Esophagus squamous epithelium (tissue), 4 donors: ENCODE results near the gene FAM124A.

Experiments used
- POLR2A ChIP-seq, 4 donors: fragments of 450-650 bp; IDR thresholded peaks; one replicate each; pipeline ENCODE4 v1.6.1; 2017; ENCODE audit warnings: antibody characterized with exemption in 4 of 4, mild to moderate bottlenecking in 4 of 4, moderate library complexity in 3 of 4
- TF ChIP-seq, protein P1 (sequence below), 6 experiments: fragments of 450-650 bp in 4 of 6; fragments of 200-600 bp in 2 of 6; sonication (generic) in 2 of 6; IDR thresholded peaks; one replicate each; pipeline ENCODE4 v1.5.1; 2016 to 2019; ENCODE audit warnings: antibody characterized with exemption in 6 of 6, mild to moderate bottlenecking in 4 of 6, moderate library complexity in 4 of 6

DNA sequence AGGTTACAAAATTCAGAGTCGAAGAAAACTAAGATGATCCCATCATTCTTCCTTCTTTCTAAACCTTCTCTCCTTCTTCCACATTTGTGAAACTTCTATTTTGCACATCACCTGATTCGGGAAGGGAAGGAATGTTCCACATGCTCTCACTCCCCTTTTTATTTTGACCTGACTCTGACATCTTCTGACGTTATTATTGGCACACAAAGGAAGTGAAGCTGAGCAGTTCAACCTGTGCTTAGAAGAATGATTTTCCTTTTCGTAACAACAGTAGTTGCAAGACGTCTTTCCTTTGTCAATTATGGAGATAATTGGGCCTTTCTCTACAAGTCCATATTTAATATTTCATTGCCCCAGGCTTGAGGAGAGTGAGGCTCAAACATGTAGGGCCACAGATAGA, 18.0 kb downstream of the FAM124A start:
- TF ChIP-seq, protein P1, sequence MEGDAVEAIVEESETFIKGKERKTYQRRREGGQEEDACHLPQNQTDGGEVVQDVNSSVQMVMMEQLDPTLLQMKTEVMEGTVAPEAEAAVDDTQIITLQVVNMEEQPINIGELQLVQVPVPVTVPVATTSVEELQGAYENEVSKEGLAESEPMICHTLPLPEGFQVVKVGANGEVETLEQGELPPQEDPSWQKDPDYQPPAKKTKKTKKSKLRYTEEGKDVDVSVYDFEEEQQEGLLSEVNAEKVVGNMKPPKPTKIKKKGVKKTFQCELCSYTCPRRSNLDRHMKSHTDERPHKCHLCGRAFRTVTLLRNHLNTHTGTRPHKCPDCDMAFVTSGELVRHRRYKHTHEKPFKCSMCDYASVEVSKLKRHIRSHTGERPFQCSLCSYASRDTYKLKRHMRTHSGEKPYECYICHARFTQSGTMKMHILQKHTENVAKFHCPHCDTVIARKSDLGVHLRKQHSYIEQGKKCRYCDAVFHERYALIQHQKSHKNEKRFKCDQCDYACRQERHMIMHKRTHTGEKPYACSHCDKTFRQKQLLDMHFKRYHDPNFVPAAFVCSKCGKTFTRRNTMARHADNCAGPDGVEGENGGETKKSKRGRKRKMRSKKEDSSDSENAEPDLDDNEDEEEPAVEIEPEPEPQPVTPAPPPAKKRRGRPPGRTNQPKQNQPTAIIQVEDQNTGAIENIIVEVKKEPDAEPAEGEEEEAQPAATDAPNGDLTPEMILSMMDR (IDR thresholded peaks at IDR 0.05): no peak
- no peak for TF ChIP-seq POLR2A (IDR thresholded peaks at IDR 0.05)
